ENCODE measurements around the gene BFSP1. TPM values are rescaled to one million over a fixed set of nuclear protein-coding genes. Genes with fewer than 3 reads are reported as not detected.

Gene BFSP1
- total RNA-seq, 2 experiments from 2014 or later: 1.7 to 3.2 TPM

DNA sequence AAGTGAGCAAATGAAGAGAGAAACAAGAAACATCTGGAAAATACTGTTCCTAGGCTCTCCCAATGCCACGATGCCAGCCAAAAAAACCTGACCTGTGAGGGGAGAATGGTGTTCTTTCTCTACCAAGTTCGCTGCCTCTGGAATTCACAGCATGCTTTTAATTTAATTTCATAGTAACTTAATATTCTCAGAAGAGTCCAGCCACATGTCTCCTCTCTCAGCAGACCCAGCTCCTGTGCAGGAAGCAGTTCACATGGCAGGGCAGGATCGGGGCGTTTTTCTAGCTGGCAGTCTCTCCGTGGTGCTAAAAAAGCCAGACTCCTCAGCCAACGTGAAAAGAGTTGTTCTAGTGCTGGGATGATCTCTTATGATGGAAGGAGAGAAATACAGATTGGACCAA, 57.5 kb downstream of the BFSP1 start:
- ATAC-seq: no peak
- Mint-ChIP-seq H3K27me3 (peaks cover 2% of the 10 kb centered on the region), H3K4me1 (no peaks in the 10 kb centered on the region), H3K27ac (no peak overlapping the region), H3K36me3 (no peaks in the 10 kb centered on the region), H3K4me3 (no peak overlapping the region), H3K9me3 (ENCODE audit: low read depth) (no peaks in the 10 kb centered on the region)
- CTCF ChIA-PET: no interaction called here
- no peak for DNase-seq

DNA sequence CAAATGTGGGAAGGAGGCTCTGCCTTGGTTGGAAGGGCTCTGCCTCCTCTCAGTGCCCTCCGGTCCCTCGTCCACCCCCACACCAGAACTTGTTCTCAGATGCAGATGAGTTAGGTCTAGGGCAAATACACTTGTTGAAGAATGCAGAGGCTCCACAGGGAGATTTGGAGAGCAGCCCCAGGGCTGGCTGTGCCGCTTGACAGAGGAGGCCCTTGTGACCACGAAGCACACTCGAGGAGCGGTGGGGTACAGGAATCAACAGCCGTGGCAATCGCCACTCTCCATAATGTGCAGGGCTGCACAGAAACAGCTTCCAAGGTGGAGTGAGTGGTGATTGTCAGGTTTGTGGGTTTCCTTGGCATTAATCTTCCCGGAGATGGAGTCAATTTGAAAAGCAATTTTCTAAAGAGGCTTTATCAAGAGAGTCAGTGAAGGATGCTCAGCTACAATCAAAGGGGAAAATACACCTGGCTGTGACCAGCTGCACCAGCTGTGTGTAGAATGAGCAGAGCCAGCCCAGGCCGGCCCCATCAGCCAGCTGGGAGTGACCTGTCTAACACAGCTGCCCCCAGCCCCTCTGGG, 59.5 kb downstream of the BFSP1 start:
- Mint-ChIP-seq H3K4me1 (no peaks in the 10 kb centered on the region), H3K27ac (no peak overlapping the region), H3K9me3 (ENCODE audit: low read depth) (no peaks in the 10 kb centered on the region), H3K36me3 (no peaks in the 10 kb centered on the region), H3K27me3 (no peaks in the 10 kb centered on the region), H3K4me3 (no peak overlapping the region)
- CTCF ChIA-PET: no interaction called here
- ATAC-seq (no peak), DNase-seq (no peak)

DNA sequence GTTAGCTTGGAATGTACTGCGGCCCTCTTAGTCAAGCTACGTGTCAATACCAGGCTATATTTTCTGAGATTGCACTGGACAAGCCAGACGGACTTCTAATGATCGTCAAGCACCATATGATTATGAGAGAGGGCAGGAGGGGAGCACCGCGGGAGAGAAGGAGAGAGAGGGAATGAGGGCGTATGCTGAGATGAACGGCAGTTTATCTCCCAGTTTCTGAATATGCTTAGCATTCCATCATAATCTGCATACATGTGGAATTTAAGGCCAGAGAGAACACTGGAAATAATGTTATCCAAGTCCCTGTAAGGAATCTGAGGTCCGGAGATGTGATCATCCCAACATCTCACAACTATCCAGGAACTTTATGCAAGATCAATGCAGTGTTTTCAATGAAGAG, 60.2 kb downstream of the BFSP1 start:
- Mint-ChIP-seq H3K36me3 (no peaks in the 10 kb centered on the region), H3K4me1 (no peaks in the 10 kb centered on the region)

DNA sequence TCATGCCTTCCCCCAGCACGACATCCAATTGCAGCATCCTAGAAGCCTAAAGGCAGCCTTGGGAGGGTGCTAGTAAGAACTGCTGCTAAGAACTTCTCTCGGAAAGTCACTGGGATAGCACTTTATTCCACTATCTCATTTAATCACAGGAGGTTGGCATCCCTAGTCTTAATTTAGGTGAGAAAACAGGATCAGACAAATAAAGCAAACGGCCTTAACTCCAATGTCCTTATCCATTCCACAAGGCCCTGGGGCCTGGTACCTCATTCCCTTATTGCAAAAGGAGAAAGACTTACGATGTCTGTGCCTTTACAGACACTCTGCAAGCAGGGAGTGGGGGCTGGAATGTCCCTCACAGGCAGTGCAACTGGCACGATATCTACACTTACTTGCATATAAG, 60.7 kb downstream of the BFSP1 start:
- CTCF ChIA-PET: no interaction called here
- Mint-ChIP-seq H3K27ac (no peak overlapping the region), H3K27me3 (no peaks in the 10 kb centered on the region), H3K4me1 (no peaks in the 10 kb centered on the region), H3K9me3 (ENCODE audit: low read depth) (no peaks in the 10 kb centered on the region), H3K4me3 (no peak overlapping the region), H3K36me3 (no peaks in the 10 kb centered on the region)
- no peak for DNase-seq
- no peak for ATAC-seq

More for the DNA sequence above, 60.2 kb downstream of the BFSP1 start:
- no peak for DNase-seq
- CTCF ChIA-PET: no interaction called here
- no peak overlapping the region for H3K4me3 Mint-ChIP-seq
- ATAC-seq: no peak
- no peak overlapping the region for H3K27ac Mint-ChIP-seq
- H3K9me3 Mint-ChIP-seq (ENCODE audit: low read depth): no peaks in the 10 kb centered on the region
- H3K27me3 Mint-ChIP-seq: no peaks in the 10 kb centered on the region

DNA sequence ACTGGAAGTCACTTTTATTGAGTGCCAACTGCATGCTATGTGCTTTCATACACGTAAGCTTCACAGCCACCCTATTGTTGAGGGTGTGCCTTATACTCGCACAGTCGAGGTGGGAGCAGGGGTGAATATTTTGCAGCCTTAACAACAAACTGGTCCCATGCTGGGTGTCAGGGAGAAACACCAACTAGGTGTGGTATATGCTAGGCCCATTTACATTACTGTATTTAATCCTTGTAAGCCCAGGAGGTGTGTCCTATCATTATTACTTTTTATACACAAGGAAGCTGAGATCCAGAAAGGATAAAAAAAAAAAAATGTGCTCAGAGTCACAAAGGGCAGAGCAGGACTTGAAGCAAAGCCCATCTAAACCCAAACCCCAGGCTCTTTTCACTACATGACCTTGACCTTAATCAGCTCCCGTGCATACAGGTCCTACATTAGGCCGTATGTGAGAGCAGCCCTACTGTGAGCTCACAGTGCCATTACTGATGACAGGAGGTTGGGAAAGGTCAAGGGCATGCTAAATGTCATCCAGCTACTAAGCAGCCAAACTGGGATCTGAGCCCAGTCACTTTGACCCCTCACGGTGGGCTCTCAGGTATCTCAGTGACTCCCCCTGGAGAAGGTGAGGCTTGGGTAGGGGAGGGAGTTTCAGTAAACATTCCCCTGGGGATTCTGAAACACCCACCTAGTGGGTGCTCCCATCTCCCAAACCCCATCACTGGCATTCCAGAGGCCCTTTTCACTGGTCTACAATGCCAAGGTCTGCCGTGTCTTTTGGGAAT, 61.7 kb downstream of the BFSP1 start:
- H3K27me3 Mint-ChIP-seq: no peaks in the 10 kb centered on the region
- H3K36me3 Mint-ChIP-seq: no peaks in the 10 kb centered on the region
- no peak overlapping the region for H3K27ac Mint-ChIP-seq
- no peak overlapping the region for H3K4me3 Mint-ChIP-seq
- CTCF ChIA-PET: interaction anchor here (1.3 kb wide), 1 partner anchor 67 kb away, joined by 4 read pairs; no protein-coding TSS in a partner anchor
- H3K4me1 Mint-ChIP-seq: no peaks in the 10 kb centered on the region
- DNase-seq: no peak
- H3K9me3 Mint-ChIP-seq (ENCODE audit: low read depth): no peaks in the 10 kb centered on the region
- ATAC-seq: no peak

DNA sequence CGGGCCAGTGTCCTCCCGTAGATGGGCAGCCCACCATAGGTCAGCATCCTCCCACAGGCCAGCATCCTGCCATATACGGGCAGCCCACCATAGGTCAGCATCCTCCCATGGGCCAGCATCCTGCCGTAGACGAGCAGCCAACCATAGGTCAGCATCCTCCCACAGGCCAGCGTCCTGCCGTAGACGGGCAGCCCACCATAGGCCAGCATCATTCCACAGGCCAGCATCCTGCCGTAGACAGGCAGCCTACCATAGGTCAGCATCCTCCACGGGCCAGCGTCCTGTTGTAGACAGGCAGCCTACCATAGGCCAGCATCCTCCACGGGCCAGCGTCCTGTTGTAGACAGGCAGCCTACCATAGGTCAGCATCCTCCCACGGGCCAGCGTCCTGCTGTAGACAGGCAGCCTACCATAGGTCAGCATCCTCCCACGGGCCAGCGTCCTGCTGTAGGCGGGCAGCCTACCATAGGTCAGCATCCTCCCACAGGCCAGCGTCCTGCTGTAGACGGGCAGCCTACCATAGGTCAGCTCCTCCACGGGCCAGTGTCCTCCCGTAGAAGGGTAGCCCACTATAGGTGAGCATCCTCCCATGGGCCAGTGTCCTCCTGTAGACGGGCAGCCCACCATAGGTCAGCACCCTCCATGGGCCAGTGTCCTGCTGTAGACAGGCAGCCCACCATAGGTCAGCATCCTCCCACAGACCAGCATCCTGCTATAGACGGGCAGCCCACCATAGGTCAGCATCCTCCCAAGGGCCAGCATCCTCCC, 62.9 kb downstream of the BFSP1 start:
- Mint-ChIP-seq H3K4me3 (no peak overlapping the region), H3K9me3 (ENCODE audit: low read depth) (no peaks in the 10 kb centered on the region), H3K27me3 (peaks cover 3% of the 10 kb centered on the region), H3K36me3 (no peaks in the 10 kb centered on the region), H3K27ac (no peak overlapping the region), H3K4me1 (no peaks in the 10 kb centered on the region)
- DNase-seq: no peak
- ATAC-seq: no peak
- CTCF ChIA-PET: interaction anchor here (1.3 kb wide), 1 partner anchor 69 kb away, joined by 4 read pairs; no protein-coding TSS in a partner anchor

DNA sequence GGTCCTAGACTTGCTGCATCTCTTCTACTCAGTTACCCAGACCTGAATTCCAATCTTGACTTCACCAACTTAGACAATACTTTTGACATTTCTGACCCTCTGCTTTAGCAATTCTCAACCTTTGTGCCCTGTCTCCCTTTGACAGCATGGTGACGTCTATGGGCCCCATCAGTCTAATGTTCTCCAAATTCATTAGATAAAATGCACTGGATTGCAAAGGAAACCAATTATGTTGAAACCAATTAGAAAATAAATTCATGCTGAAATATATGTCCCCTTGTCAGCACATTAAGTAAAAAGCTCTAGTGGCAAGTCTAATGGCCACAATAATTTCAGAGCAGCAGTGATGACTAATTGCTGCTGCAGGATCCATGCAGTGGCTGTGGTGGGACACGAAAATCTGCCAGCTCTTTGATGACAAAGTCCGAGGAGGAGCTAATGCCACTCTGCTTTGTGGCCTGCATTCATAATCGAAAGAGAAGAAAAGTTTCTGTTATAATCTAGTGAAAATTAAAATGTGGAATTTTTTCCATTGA, 64.0 kb downstream of the BFSP1 start:
- peaks cover 11% of the 10 kb centered on the region for H3K27me3 Mint-ChIP-seq
- no peaks in the 10 kb centered on the region for H3K36me3 Mint-ChIP-seq
- no peak overlapping the region for H3K4me3 Mint-ChIP-seq
- H3K4me1 Mint-ChIP-seq: no peaks in the 10 kb centered on the region
- ATAC-seq (no peak), DNase-seq (no peak)
- H3K27ac Mint-ChIP-seq: no peak overlapping the region
- CTCF ChIA-PET: no interaction called here
- H3K9me3 Mint-ChIP-seq (ENCODE audit: low read depth): no peaks in the 10 kb centered on the region

DNA sequence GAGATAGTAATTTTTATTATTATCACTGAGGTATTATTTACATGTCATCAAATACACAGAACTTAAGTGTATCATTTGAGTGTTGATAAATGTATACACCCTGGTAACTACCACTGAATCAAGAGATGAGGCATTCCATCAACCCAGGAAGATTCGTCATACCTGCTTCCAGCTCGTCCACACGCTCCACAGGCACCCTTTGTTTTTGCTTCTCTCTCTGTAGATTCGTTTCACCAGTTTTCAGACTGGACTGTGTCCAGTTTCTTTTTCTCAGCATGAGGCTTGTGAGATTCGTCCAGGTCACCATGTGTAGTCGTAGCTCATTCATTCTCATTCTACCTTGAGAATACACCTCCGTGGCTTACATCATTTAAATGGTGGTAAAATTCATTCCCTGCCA, 64.5 kb downstream of the BFSP1 start:
- H3K4me1 Mint-ChIP-seq: no peaks in the 10 kb centered on the region
- DNase-seq (no peak), ATAC-seq (no peak)
- no peak overlapping the region for H3K27ac Mint-ChIP-seq
- H3K36me3 Mint-ChIP-seq: no peaks in the 10 kb centered on the region
- no peak overlapping the region for H3K4me3 Mint-ChIP-seq
- CTCF ChIA-PET: no interaction called here
- peaks cover 11% of the 10 kb centered on the region for H3K27me3 Mint-ChIP-seq
- no peaks in the 10 kb centered on the region for H3K9me3 Mint-ChIP-seq (ENCODE audit: low read depth)

DNA sequence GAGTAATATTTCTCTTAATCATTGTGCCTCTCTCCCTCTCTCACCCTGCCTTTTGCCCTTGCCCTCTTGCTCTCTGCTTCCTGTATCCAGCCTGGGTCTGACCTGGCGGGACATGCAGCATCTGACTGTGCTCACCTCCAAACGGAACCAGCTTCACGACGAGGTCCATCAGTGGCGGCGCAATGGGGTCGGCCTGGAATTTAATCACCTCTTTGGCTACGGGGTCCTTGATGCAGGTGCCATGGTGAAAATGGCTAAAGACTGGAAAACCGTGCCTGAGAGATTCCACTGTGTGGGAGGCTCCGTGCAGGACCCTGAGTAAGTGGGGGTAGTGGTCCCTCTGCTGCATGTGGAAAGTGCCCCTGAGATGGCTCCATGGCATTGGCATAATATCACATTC, 65.9 kb downstream of the BFSP1 start:
- peaks cover 3% of the 10 kb centered on the region for H3K4me1 Mint-ChIP-seq
- H3K9me3 Mint-ChIP-seq (ENCODE audit: low read depth): no peaks in the 10 kb centered on the region
- no peak overlapping the region for H3K27ac Mint-ChIP-seq
- DNase-seq: no peak
- H3K27me3 Mint-ChIP-seq: peaks cover 11% of the 10 kb centered on the region
- no peak for ATAC-seq
- H3K4me3 Mint-ChIP-seq: no peak overlapping the region
- CTCF ChIA-PET: no interaction called here
- H3K36me3 Mint-ChIP-seq: peaks cover 2% of the 10 kb centered on the region

DNA sequence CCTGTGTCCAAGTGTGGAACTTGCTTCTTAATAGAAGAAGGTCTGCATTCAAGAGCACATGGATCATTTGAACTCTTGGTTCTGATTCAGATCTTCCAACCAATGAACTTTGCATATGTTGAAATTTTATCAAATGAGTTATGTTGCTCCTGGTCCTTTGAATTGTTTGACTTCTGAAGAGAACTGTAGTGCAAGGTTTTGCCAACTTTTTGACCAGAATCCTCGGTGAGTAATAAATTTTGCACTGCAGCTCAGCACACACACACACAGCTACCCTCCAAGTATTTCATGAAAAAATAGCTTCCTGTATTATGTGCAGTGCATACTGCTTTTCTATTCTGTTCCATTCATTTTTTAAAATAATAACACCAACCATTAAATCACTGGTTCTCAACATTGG, 67.5 kb downstream of the BFSP1 start:
- H3K27me3 Mint-ChIP-seq: peaks cover 11% of the 10 kb centered on the region
- peaks cover 3% of the 10 kb centered on the region for H3K4me1 Mint-ChIP-seq
- H3K27ac Mint-ChIP-seq: no peak overlapping the region
- DNase-seq (no peak), ATAC-seq (no peak)
- no peak overlapping the region for H3K4me3 Mint-ChIP-seq
- peaks cover 3% of the 10 kb centered on the region for H3K36me3 Mint-ChIP-seq
- CTCF ChIA-PET: no interaction called here
- no peaks in the 10 kb centered on the region for H3K9me3 Mint-ChIP-seq (ENCODE audit: low read depth)

DNA sequence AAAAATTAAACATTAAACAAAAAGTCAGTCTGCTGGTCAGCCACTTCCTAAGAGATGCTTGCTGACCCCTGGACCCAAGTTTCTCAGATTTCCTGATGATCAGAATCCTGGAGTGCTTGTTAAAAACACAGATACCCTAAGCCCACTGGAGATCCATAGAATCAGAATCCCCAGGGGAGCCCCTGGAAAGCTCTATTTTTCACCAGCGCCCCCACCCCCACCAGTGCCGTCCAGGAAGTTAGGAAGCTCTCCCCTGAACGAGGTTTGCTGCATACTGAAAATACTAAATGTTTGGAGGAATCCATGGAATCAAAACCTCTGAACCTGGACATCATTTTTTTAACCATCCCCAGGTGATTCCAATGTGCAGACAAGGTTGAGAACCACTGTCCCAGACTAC, 69.2 kb downstream of the BFSP1 start:
- ATAC-seq (no peak), DNase-seq (no peak)
- Mint-ChIP-seq H3K27me3 (peaks cover 11% of the 10 kb centered on the region), H3K36me3 (peaks cover 3% of the 10 kb centered on the region), H3K4me3 (no peak overlapping the region), H3K27ac (no peak overlapping the region), H3K4me1 (peaks cover 3% of the 10 kb centered on the region), H3K9me3 (ENCODE audit: low read depth) (no peaks in the 10 kb centered on the region)
- CTCF ChIA-PET: no interaction called here

DNA sequence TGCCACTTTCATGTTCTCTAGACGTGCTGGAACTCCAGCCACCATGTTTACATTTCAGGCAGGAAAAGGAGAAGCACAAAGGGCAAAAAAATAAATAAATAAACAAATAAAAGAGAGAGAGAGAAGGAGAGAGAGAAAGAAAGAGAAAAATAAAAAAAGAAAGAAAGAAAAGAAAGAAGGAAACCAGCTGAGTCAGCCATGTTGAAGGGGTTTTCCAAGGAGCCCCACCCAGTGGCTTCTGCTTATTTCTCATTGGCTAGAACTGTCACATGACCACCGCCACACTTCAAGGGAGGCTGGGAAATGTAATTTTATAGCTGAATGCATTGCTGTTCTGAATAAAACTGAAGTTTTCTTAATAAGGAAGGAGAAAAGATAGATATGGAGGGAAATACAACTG, 71.1 kb downstream of the BFSP1 start:
- H3K36me3 Mint-ChIP-seq: peaks cover 3% of the 10 kb centered on the region
- H3K4me3 Mint-ChIP-seq: no peak overlapping the region
- H3K9me3 Mint-ChIP-seq (ENCODE audit: low read depth): no peaks in the 10 kb centered on the region
- peaks cover 19% of the 10 kb centered on the region for H3K27me3 Mint-ChIP-seq
- CTCF ChIA-PET: interaction anchor here (1.8 kb wide), 1 partner anchor 29 kb away, joined by 8 read pairs; no protein-coding TSS in a partner anchor
- ATAC-seq (no peak), DNase-seq (no peak)
- no peak overlapping the region for H3K27ac Mint-ChIP-seq
- peaks cover 3% of the 10 kb centered on the region for H3K4me1 Mint-ChIP-seq

DNA sequence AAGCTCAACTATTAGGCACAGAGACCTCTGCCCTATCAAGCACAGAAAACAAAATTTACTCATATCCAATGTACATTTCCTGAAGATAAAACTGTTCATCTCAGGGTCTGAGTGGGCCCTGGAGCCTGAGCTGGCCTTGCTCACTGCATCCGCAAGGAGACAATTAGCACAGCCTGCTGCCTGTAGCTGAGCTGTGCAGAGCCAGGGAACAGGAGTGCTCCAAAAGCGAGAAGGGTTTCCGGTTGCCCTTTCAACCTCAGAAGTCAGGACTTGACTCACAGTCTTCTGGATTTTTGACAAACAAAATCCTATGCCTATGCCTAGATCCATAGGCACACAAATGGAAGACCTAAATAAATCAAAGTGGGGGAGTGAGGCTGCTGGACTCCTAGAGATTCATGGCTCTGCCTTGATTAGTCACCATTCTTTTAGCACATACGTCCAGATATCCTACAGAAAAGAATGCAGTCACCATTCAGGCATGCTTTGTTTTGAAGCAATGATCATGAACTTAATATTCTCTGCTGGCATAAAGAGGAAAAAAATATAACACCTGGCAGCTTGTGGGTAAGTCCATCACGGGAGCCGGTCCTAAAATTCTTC, 73.5 kb downstream of the BFSP1 start:
- DNase-seq (no peak), ATAC-seq (no peak)
- CTCF ChIA-PET: no interaction called here
- Mint-ChIP-seq H3K4me1 (peaks cover 3% of the 10 kb centered on the region), H3K9me3 (ENCODE audit: low read depth) (no peaks in the 10 kb centered on the region), H3K36me3 (peaks cover 3% of the 10 kb centered on the region), H3K27me3 (peaks cover 22% of the 10 kb centered on the region), H3K27ac (no peak overlapping the region), H3K4me3 (no peak overlapping the region)
